GM19372 (cell line): Measurements from ENCODE around the gene ASF1B.

Experiments used
- ATAC-seq: cut with Tn5 transposase; IDR thresholded peaks from one replicate; pipeline ENCODE4 v1.9.1; 2021; ENCODE audit warnings: mild to moderate bottlenecking, low read depth, moderate library complexity; ENCODE audit not compliant: unreplicated experiment

The ASF1B gene

DNA sequence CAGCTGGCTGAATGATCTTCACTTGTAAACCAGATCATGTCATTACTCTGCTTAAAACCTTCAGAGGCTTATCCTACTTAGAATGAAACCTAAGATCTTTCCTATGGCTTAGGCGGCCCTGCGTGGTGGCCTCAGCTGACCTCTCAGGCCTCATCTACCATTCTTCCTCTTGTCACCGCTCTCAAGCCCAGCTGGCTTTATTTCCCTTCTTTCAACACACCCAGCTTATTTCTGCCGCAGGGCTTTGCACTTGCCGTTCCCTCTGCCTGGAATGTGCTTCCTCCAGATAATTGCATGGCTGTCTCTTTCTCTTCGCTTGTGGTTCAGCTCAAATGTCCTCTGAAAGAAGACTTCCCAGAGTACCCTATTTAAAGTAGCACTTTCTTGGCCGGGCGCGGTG is 3.6 kb upstream of the ASF1B start:
- ATAC-seq, result no peak

DNA sequence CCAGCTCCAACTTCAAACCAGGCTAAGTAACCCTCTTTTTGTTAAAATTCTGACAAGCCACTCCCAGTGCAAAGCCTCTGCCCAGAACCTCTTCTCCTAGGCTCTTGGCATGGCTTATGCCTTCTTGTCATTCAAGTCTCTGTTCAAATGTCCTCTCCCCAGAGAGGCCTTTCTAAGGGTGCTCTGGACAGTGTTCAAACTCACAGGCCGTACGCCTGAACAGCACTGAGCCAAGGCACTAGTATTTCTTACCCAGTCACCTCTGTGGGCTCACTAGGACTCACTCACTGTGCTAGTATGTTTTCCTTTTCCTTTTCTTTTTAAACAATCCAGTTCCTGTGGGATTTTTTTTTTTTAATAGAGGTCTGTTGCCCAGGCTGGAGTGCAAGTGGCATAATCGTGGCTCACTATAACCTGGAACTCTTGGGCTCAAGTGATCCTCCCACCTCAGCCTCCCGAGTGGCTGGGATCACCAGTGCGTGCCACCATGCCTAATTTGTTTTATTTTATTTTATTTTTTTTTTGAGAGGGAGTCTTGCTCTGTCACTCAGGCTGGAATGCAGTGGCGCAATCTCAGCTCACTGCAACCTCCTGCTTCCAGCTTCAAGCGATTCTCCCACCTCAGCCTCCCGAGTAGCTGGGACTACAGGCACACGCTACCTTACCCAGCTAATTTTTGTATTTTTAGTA is 2.3 kb upstream of the ASF1B start:
- ATAC-seq, result no peak

DNA sequence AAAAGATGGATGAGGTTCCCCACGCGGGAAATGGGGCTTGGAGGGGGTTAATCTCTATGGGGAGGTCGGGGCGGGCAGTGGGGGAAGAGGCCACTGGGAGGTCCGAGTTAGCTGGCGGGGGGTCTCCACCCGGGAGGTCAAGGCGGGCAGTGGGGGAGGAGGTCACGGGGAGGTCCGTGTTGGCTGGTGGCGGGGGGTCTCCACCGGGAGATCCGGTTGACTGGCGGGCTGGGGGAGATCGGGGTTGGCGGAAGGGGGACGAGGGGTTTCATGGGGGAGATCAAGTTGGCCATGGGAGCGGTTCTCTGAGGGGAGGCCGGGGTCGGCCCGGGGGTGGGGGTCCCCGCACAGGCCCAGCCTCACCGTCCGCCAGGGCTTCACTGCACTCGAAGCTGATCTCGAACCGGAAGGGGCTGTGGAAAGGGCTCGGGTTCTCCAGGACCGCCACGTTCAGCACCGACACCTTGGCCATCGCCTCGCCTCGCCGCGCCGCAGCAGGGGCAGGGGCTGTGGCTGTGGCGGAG is 342 bp downstream of the ASF1B start:
- ATAC-seq, result no peak

DNA sequence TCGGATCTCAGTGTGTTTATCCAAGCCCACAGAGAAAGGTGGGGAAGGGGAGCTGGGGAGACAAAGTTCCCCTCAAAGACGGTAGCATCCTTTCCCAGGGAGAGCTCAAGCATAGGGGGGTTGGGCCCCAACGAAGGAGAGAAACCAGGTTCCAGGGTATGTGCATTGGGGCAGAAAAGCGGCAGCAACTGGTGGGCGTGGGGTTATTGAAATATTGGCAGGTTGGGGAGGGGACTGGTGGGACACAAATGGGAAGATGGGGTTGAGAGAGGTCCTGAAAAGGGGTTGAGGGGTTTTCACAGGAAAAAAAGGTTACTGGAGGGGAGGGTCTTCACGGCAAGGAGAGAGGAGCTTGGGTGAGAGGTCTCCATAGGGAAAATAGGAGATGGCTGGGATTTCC is 1.0 kb downstream of the ASF1B start:
- ATAC-seq, result no peak

DNA sequence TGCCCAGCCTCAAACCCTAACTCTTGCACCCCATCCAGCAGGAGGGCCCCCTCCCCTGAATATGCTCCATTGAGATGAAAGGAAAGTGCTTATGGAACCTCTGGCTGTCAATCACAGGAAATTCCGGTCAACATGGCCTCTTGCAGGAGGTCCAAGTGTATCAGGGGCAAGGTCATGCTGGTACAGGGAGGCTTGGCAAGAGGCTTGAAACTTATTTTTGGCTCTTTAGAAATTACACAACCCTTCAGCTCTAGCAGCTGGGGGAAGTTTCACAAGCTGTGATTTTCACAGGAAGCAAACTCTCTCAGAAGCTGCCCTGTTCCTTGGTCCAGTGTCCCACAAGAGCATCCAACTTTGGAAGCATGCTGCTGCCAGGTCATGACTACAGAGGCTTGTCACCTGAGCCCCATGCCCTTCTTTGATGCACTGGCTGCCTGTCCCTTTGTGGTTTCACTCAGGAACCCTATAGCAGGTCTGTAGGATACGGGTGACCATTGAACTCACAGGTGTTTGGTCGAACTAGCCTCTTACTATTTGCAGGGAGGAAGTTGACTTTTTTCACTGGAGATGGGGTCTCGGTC is 8.4 kb downstream of the ASF1B start:
- no peak for ATAC-seq

GRCh38 chr19:14127176-14127575 is 9.2 kb downstream of the ASF1B start:
- ATAC-seq, result no peak

DNA sequence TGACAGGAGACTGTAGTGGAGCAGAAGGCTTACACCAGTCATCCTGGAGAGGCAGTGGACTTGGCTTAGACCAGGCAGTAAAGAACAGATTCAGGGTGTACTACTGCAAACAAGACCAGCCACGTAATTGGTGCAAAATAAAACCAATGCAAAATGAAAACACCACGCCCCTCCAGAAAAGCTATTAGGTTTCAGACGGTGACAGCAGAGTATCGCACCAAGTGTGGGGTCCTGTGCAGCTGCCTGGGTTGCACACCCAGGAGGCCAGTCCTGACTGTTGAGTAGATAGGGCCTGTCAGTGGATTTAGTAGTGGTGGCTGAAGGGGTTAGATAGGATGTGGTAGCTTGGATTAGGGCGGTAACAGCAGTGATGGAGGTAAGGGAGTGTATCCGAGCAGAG is 13.5 kb downstream of the ASF1B start:
- ATAC-seq, result no peak

- no peak for ATAC-seq
These were observed 15.9 kb downstream of the ASF1B start for GRCh38 chr19:14120497-14120780.

GRCh38 chr19:14119644-14120496 is 16.5 kb downstream of the ASF1B start:
- no peak for ATAC-seq

- ATAC-seq, result no peak
These were observed 17.2 kb downstream of the ASF1B start for GRCh38 chr19:14119146-14119545.

DNA sequence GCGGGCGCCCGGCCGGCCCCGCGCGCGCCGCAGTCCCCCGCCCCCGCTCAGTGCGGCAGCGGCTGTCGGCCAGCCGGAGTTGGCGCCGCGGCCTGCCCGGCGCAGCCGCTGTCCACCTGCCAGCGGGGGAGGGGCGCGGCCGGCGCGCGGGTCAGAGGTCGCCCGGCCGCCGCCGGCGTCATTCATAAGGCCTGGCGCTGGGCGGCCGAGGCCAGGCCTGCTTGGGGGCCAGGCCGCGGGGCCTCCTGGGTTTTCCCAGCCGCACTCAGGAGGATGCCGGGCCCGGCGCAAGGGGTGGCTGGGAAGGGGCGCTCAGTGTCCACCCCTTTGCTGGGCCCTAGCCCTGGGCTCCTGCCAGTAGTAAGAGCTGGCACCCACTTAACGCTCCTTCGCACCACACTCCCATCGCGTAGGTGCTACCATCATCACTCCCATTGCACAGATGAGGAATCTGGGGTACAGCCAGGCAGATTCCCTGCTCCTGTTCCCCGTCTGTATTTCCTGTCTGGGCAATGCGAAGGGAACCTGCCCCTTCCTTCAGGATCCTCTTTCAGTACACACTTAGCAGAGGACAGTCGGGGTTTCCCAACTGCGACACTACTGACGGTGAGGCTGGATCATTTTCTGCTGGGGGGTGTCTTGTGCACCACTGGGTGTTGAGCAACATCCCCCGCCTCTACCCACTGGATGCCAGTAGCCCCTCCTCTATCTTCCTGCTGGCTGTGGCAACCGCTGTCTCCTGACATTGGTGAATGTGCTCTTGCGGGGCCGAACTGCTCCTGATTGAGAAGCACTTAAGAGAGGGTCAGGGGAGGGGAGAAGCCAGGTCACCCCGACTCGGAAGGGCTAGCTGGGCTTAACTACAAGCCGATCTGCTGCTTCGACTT is 18.0 kb downstream of the ASF1B start:
- ATAC-seq, result no peak

DNA sequence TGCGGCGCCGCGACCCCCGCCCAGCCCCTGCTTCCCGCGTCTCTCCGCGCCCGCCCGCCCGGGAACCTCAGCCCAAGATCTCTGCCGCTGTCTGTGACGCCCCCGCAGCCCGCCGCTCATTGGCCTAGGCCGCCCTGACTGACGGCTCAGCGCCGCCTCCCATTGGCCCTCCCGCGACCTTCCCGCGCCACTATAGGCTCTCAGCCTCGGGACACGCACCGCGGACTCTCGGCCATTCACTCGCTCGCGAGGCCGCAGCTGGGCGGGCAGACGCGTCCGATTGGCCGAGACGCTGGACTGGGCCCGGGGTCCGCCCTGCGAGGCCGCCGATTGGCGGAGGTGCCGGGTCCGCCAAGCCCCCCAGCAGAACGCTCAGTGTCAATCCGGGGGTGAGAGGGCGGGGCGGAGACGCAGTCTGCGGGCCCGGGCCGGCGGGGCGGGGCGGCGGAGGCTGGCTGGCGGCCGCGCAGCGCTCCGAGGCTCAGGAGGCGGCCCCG is 18.7 kb downstream of the ASF1B start, which contains the start of gene PRKACA:
PRKACA (minus strand) TSS at position 95 of the 497 bp plus-strand sequence. CDS start 215 bp downstream, outside the sequence.
- peak; percentile 86 for ATAC-seq

GRCh38 chr19:14116918-14117578 is 19.3 kb downstream of the ASF1B start:
- no peak for ATAC-seq

- ATAC-seq, result no peak
These were observed 19.9 kb downstream of the ASF1B start for GRCh38 chr19:14116525-14116917.

DNA sequence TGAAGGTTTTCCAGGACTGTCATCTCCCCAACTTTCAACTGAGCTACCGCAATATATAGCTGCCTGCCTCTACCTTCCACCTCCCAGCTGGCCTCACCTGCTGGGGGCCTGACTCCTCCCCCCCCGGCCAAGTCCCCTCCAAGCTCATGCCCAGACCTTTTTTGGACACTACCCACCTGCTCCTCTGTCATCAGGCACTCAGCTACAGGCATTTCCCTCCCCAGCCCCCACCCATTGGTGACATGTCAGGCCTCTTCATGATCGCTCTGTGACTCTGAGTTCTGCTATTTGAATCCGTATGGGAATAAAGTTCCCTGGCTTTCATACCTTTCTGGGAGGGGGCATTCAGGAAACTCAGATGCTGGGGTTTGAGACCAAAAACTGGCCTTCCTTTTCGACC is 20.6 kb downstream of the ASF1B start:
- ATAC-seq, result no peak

GRCh38 chr19:14114854-14115253 is 21.5 kb downstream of the ASF1B start:
- no peak for ATAC-seq

- ATAC-seq, result no peak
These were observed 21.9 kb downstream of the ASF1B start for GRCh38 chr19:14114439-14114838.

DNA sequence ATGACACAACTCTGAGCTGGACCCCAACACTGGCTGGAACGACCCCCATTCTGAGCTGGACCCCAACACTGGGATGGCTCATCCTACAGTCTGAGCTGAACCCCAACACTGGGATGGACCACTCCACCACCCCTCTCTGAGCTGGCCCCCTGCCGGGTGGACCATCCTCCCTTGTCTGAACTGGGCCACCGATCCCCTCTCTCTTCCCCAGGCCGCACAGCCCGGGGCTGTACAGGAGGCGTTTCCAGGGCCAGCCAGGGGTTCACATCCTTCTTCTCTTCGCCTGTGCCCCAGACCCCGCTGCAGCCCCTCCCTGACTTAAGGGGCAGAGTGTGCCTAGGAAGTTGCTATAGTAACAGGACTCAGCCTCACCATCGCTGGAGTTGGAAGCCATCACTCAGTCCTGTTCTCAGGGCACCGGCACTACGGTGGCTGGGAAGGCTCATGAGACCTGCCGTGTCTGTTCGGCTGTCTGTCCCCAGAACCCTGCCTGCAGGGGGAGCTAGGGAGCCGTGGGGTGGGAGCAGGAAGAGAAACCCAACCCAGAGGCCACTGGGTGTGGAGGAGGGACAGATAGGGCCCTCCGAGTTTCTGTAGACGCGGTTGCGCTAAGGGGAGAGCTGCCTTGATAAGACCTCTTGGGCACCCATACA is 22.5 kb downstream of the ASF1B start:
- ATAC-seq, result no peak

- no peak for ATAC-seq
These were observed 23.5 kb downstream of the ASF1B start for GRCh38 chr19:14112809-14113385.
